ENCODE measurements around the gene MAEL.

Gene MAEL

DNA sequence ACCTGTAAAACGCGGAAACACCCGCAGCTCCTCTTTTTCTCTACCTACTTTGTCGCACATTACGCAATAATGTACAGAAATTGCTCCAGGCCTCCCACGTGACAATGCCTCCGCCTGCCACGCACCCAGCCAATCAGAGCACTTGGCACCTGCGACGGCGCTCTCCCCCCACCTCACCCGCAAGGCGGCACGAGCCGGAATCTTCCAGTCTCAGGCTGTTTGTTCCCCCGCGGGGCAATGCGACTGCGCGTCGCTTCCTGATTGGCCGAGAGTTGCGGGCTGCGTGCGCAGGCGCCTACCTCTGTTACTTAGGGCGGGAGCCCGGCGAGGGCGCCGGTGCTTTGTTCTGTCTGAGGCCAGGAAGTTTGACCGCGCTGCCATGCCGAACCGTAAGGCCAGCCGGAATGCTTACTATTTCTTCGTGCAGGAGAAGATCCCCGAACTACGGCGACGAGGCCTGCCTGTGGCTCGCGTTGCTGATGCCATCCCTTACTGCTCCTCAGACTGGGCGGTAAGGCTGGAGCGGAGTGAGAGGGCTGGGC, at the start of gene MAEL:
Gene MAEL (plus strand): TSS at position 307 of the 542 bp plus-strand sequence. CDS start 73 bp downstream, at position 380.
- Histone ChIP-seq H3K27me3 (ENCODE audit: low read depth, low read length) (peaks cover 33% of the 10 kb centered on the region), H3K36me3 (replicated peaks; ENCODE audit: low read depth, low read length) (no peaks in the 10 kb centered on the region), H3K27ac (ENCODE audit: low read length) (no peak within 1 kb of the TSS), H3K4me3 (ENCODE audit: low read length) (no peak within 1 kb of the TSS), H3K4me2 (ENCODE audit: low read length) (no peak within 1 kb of the TSS), H2AFZ (ENCODE audit: low read depth, low read length) (no peak within 1 kb of the TSS), H3K9me3 (ENCODE audit: insufficient read depth, low read length) (no peaks in the 10 kb centered on the region), H3K79me2 (ENCODE audit: low read length) (no peaks in the 10 kb centered on the region), H3K4me1 (ENCODE audit: low read length) (no peaks in the 10 kb centered on the region), H4K20me1 (ENCODE audit: insufficient read depth, low read length) (no peaks in the 10 kb centered on the region), H3K9ac (ENCODE audit: low read length) (no peak within 1 kb of the TSS)
- TF ChIP-seq EZH2phosphoT487 (IDR thresholded peaks at IDR 0.05; ENCODE audit: low read depth): no peak
- TF ChIP-seq, protein P1, sequence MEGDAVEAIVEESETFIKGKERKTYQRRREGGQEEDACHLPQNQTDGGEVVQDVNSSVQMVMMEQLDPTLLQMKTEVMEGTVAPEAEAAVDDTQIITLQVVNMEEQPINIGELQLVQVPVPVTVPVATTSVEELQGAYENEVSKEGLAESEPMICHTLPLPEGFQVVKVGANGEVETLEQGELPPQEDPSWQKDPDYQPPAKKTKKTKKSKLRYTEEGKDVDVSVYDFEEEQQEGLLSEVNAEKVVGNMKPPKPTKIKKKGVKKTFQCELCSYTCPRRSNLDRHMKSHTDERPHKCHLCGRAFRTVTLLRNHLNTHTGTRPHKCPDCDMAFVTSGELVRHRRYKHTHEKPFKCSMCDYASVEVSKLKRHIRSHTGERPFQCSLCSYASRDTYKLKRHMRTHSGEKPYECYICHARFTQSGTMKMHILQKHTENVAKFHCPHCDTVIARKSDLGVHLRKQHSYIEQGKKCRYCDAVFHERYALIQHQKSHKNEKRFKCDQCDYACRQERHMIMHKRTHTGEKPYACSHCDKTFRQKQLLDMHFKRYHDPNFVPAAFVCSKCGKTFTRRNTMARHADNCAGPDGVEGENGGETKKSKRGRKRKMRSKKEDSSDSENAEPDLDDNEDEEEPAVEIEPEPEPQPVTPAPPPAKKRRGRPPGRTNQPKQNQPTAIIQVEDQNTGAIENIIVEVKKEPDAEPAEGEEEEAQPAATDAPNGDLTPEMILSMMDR (IDR thresholded peaks at IDR 0.05; ENCODE audit: low read depth, low read length): no peak

DNA sequence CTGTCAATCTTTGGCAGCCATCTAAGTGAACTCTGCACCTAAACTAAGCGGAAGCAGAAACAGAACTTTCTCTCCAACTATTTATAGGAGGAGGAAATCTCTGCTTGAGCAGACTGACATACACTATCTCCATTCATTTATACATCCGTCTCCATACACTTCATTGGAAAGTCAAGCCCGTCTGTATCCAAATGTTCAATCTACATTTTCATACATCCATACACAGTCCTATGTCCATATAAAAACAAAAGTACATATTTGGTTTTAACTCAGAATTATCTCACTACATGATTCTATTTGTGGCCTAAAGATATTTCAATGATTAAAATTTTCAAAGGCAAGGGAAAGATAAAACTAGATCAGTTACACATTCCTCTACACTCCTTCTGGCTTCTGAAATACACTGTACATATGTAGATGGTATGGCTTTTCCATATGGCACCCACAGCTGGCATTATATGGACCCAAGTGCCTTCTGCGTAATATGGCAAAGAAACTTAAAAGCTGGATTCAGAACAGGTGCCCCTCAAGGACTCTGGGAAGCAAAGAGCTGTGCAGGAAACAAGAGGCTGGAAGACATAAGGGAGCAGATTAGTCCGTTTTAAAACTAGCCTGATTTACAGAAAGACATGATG, 49.2 kb upstream of the MAEL start:
- TF ChIP-seq EZH2phosphoT487 (IDR thresholded peaks at IDR 0.05; ENCODE audit: low read depth): no peak
- TF ChIP-seq, protein P1 (IDR thresholded peaks at IDR 0.05; ENCODE audit: low read depth, low read length): no peak
- H3K36me3 ChIP-seq (replicated peaks; ENCODE audit: low read depth, low read length): no peaks in the 10 kb centered on the region
- no peak overlapping the region for H3K9ac ChIP-seq (ENCODE audit: low read length)
- no peak overlapping the region for H2AFZ ChIP-seq (ENCODE audit: low read depth, low read length)
- no peaks in the 10 kb centered on the region for H4K20me1 ChIP-seq (ENCODE audit: insufficient read depth, low read length)
- no peaks in the 10 kb centered on the region for H3K9me3 ChIP-seq (ENCODE audit: insufficient read depth, low read length)
- no peak overlapping the region for H3K4me3 ChIP-seq (ENCODE audit: low read length)
- no peak overlapping the region for H3K4me2 ChIP-seq (ENCODE audit: low read length)
- H3K27me3 ChIP-seq (ENCODE audit: low read depth, low read length): no peaks in the 10 kb centered on the region
- H3K4me1 ChIP-seq (ENCODE audit: low read length): no peaks in the 10 kb centered on the region
- H3K27ac ChIP-seq (ENCODE audit: low read length): no peak overlapping the region
- H3K79me2 ChIP-seq (ENCODE audit: low read length): no peaks in the 10 kb centered on the region

DNA sequence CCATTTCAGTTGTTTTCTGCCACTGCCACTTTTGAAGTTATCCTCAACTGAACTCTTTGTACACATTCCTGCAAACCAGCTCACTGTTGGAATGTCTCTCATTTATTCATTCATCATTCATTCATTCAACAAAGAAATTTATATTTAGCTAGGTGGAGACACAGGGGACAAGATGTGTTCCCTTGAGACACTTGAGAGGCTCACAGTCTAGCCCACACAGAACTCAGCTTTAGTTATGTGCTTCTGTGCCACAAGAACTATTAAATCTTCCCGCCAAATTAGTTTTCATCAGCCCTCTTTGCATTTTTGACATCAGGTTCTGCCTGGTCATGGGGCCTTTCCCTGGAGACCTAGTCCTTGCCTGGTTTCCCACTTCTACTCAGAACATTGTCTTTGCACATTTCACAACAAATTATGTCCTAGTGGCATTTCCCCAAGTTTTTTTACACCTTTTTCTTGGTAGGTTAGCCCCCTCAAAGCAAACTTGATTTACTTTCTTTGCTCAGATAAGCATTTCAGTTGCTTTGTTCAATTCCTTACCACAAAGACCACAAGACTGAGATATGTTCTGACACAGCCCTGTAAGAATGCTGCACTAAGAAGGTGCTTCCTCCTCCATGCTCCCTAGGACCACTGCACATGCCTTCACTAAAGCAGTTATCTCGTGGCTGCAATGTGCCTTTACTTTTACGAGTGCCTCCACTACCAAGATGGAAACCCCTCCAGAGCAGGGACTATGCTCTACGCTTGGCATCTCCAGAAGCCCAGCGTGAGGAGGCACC, 44.7 kb upstream of the MAEL start:
- H3K4me1 ChIP-seq (ENCODE audit: low read length): no peaks in the 10 kb centered on the region
- H4K20me1 ChIP-seq (ENCODE audit: insufficient read depth, low read length): no peaks in the 10 kb centered on the region
- no peak overlapping the region for H3K4me3 ChIP-seq (ENCODE audit: low read length)
- H3K79me2 ChIP-seq (ENCODE audit: low read length): no peaks in the 10 kb centered on the region
- H3K9me3 ChIP-seq (ENCODE audit: insufficient read depth, low read length): no peaks in the 10 kb centered on the region
- H3K27me3 ChIP-seq (ENCODE audit: low read depth, low read length): no peaks in the 10 kb centered on the region
- no peak overlapping the region for H3K4me2 ChIP-seq (ENCODE audit: low read length)
- TF ChIP-seq, protein P1 (IDR thresholded peaks at IDR 0.05; ENCODE audit: low read depth, low read length): no peak
- no peak for TF ChIP-seq EZH2phosphoT487 (IDR thresholded peaks at IDR 0.05; ENCODE audit: low read depth)
- no peak overlapping the region for H2AFZ ChIP-seq (ENCODE audit: low read depth, low read length)
- H3K9ac ChIP-seq (ENCODE audit: low read length): no peak overlapping the region
- no peak overlapping the region for H3K27ac ChIP-seq (ENCODE audit: low read length)
- no peaks in the 10 kb centered on the region for H3K36me3 ChIP-seq (replicated peaks; ENCODE audit: low read depth, low read length)

DNA sequence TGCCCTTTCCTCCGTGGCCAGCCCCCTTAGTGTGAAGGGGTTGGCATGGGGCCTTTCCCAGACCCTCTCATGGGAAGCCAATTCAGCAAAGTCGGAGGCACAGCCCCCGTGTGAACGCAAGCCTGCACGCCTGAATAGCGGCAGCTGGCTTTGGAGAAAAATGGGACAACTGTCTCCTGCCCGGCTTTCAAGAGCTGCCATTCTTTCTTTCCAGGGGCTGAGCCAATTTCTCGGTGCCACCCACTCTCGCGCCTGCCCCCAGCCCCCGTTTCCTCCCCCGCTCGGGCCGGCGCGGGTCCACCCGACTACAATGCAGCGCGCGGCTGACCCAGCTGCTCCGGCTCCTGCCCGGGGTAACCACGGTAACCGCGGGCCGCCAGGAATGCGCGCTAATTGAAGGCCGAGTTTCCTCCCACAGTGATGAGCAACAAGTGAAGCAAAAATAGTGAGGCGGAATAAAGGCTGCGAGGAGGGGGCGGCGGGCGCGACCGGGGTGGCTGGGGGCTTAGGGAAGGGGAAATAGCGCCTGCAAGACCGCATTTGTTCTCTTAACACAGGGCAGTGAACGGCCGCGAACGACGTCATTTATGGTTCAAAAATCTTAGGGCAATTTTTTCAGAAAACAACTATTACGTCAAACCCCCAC, 41.6 kb upstream of the MAEL start:
- no peaks in the 10 kb centered on the region for H3K36me3 ChIP-seq (replicated peaks; ENCODE audit: low read depth, low read length)
- no peak overlapping the region for H3K4me3 ChIP-seq (ENCODE audit: low read length)
- no peaks in the 10 kb centered on the region for H3K9me3 ChIP-seq (ENCODE audit: insufficient read depth, low read length)
- no peak overlapping the region for H2AFZ ChIP-seq (ENCODE audit: low read depth, low read length)
- H3K4me2 ChIP-seq (ENCODE audit: low read length): no peak overlapping the region
- TF ChIP-seq, protein P1 (IDR thresholded peaks at IDR 0.05; ENCODE audit: low read depth, low read length): no peak
- TF ChIP-seq EZH2phosphoT487 (IDR thresholded peaks at IDR 0.05; ENCODE audit: low read depth): no peak
- H3K79me2 ChIP-seq (ENCODE audit: low read length): no peaks in the 10 kb centered on the region
- H4K20me1 ChIP-seq (ENCODE audit: insufficient read depth, low read length): no peaks in the 10 kb centered on the region
- H3K27me3 ChIP-seq (ENCODE audit: low read depth, low read length): no peaks in the 10 kb centered on the region
- H3K27ac ChIP-seq (ENCODE audit: low read length): no peak overlapping the region
- H3K9ac ChIP-seq (ENCODE audit: low read length): no peak overlapping the region
- no peaks in the 10 kb centered on the region for H3K4me1 ChIP-seq (ENCODE audit: low read length)

All from OCI-LY3 (cell line).